A549 treated with RU486 at 1 μM for 4 hours (cell line): ENCODE measurements around the gene E2F2. TPM values are rescaled to one million over a fixed set of nuclear protein-coding genes. Genes with fewer than 3 reads are reported as not detected.

Experiments
- total RNA-seq: library from RNA; stranded (reverse); fragments of 200-300 nt; extraction: Qiagen RNA extraction; gene quantifications from 5 replicates; pipeline ENCODE4 v1.2.3, GENCODE V29; 2022; ENCODE audit warnings: low read depth

Gene E2F2, protein sequence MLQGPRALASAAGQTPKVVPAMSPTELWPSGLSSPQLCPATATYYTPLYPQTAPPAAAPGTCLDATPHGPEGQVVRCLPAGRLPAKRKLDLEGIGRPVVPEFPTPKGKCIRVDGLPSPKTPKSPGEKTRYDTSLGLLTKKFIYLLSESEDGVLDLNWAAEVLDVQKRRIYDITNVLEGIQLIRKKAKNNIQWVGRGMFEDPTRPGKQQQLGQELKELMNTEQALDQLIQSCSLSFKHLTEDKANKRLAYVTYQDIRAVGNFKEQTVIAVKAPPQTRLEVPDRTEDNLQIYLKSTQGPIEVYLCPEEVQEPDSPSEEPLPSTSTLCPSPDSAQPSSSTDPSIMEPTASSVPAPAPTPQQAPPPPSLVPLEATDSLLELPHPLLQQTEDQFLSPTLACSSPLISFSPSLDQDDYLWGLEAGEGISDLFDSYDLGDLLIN
- 2.8 to 3.4 TPM (median 2.9 TPM) in 5 replicates for total RNA-seq

DNA sequence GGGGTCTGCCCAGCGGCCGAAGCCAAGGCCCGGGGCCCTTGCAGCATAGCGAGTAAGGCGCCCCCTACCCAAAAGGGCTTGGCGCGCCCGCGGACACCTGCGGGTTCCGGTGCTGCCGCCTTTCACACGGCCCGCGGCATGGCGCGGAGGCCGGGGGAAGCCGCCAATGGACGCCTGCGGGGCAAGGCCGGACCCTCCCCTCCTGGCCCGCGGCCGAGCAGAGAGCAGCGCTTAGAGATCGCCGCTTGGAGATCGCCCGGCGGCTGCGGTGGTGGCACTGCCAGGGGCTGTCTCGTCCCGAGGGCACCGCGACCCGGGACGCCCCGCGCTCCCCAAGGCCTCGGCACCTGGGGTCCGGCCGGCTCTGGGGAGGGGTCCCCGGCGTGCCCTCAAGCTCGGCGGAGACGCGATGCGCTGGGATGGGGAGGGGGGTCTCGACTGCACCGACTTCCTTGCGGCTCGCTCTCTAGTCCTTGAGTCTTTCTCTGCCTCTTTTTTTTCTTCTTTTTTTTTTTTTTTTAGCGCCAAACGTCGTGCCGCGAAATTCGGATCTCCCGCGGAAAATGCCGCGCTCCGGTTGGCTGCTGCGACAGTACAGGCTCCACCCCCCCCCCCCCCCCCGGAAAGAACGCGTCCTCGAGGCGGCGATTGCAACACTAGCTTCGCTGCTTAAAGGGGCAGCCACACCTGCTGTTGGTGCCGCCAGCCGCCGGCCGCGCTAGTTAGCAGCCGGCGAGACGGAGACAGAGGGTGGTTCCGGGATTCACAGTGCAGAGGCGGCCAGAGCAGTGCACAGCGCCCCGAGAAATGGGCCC, at the start of gene E2F2:
Gene E2F2 (minus strand): TSS at position 487 of the 815 bp plus-strand sequence. CDS start 440 bp downstream, at position 47.

DNA sequence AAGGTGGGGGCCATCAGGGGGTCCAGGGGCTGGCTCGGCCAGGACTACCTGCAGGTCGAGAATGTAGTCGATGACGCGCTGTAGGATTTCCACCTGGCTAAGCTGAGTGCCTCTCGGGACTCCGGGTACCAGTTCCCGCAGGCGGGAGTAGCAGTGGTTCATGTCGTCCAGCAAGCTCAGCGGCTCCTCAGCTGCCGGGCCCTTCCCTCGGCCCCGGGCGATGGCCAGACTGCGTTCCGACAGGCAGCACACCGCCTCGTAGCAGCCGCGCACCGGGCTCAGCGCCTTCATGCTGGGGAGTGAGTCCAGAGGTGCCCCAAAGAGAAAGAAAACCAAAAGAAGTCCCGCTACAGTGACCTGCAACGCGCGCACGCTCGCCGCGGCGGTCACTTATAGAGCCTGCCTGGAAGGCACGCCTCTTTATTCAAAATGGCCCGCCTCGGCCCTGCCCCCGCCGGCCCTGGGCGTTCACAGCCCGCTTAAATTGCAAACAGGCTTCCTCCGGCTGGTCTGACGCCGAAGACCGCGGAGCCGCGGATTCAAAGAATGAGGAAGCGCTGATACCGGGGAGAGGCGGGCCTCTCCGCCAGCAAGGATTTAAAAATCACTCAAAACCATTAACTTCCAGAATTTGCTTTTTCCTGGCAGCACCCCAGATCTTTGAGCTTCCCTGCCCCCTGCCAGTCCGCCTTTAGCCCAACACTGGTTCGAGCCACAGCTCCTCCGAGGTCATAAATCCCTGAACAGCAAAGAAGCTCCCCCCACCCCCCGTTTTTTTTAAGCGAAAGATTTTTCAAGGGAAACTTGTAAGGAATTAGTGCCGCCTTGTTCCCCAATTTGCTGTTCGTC, 28.3 kb upstream of the E2F2 start, which contains the start of gene ID3:
Gene ID3 (minus strand): TSS at position 366 of the 849 bp plus-strand sequence. CDS start 75 bp downstream, at position 291.

DNA sequence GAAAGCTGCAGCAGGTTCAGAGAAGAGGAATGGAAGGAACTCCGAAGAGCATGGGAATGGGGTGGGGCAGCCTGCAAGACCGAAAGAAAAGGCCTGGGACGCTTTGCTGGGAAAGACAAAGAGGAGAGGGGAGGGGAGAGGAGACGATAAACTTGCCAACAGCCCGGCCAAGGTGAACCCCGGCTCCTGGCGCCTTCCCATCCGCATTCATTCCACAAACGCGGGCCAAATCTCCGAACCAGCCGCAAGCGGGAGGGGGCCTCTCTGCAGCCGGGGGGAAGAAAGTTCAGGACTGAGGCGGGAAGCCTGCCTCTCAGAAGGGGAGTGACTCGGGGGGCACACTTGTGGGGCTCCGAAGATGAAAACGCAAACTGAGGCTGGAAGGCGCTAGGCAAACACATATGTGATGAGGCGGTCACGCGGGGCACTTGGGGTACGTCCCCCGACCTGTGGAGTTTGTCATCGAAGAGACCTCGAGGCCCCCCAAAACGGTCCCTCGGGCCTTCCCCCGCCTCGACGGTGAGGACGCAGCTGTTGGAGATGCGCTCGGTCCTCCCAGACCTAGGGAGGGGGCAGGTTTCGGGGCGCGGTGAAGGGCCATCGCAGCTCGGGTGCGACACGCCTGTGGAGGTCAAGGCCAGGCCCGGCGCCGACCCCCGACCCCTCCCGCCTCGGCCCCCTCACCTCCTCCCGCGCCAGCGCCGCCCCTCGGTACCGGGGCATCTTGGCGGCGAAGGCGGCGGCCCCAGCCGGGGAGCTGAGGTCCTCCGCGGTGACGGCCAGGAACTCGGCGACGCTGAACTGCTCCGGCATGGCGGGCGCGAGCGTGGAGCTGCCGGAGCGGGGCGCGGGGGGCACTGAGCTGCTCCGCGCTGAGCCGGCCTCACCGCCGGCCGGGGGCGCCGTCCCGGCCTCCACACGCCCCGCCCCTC, 47.4 kb downstream of the E2F2 start, which contains the start of gene ASAP3:
Gene ASAP3 (minus strand): TSS at position 859 of the 932 bp plus-strand sequence. CDS start 46 bp downstream, at position 813.

Other genes starting within 250 kb of the E2F2 start
- 159 to 217 TPM (median 182 TPM) in 5 replicates for gene HNRNPR, start 186.9 kb downstream of the E2F2 start, total RNA-seq
- gene ZNF436, start 161.4 kb downstream of the E2F2 start, total RNA-seq = 4.2 to 6.1 TPM (median 5.1 TPM) in 5 replicates
- 0.27 to 0.45 TPM (median 0.42 TPM) in 5 replicates for gene TCEA3, start 106.5 kb downstream of the E2F2 start, total RNA-seq
- gene ASAP3, start 47.1 kb downstream of the E2F2 start, total RNA-seq = 3.6 to 4.2 TPM (median 4.0 TPM) in 5 replicates
- 250 to 414 TPM (median 352 TPM) in 5 replicates for gene ID3, start 28.3 kb upstream of the E2F2 start, total RNA-seq
- gene RPL11, start 160.6 kb upstream of the E2F2 start, total RNA-seq = 1,340 to 1,601 TPM (median 1,411 TPM) in 5 replicates
- 25.9 to 33.7 TPM (median 26.9 TPM) in 5 replicates for gene ELOA, start 212.2 kb upstream of the E2F2 start, total RNA-seq
- 31.0 to 42.0 TPM (median 38.2 TPM) in 5 replicates for gene PITHD1, start 247.2 kb upstream of the E2F2 start, total RNA-seq